SIG-M5 treated with dmso at 0.1 percent for 504 hours (cell line): ENCODE results near the gene KRTAP12-3.
"Not testable (repeated sequence)": the region's sequence is repeated elsewhere in the genome, so short reads cannot be mapped to it uniquely, and the experiment has no call there.

ENCODE experiments used
- DNase-seq: peaks from one replicate; lab custom pipeline; 2025; ENCODE audit not compliant: unreplicated experiment; lab: John Stamatoyannopoulos, UW

The KRTAP12-3 gene

DNA sequence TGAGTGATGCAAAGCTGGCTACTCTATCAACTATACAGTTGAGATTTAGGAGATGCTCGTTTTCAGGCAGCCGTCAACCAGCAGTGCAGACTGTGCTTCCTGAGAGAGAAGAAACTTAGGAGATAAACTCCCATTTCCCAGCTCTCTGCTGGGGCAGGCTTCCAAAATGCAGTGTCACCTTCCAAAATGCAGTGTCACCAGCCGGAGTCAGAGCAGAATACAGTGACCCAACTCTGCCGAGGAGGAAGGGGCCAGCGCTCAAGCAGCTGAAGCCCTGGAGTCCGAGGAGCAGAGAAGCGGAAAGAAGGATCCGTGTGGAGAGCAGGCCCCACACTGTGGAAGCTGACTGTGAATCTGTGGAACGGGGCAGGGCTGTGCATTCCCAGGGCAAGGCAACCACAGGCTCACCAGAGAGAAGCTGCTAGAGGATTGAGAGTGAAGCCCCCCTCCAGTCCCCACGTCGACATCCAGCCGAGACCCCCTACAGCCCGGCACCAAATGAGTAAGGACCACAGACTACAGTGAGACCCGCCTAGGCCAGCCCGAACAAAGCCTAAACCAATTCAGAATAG lies 24.9 kb downstream of the KRTAP12-3 start:
- no peak for DNase-seq

- DNase-seq = no peak
These were observed 26.3 kb downstream of the KRTAP12-3 start for GRCh38 chr21:44684077-44684476.

DNA sequence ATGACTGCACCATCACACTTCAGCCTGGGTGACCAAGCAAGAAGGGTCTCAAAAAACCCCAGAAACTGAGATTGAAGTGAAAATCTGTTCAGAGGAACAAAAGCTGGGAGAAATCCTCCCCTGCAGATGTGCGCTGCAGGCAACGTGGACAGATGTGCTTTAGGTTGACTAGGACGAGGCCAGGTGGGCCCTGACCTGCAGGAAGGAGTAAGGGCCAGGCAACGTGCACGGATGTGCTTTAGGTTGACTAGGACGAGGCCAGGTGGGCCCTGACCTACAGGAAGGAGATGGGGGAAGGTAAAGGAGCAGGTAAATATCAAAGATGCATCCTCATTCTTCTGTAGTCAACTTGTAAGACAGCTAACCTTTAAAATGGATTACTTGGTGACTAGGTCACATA lies 26.8 kb downstream of the KRTAP12-3 start:
- no peak for DNase-seq

DNA sequence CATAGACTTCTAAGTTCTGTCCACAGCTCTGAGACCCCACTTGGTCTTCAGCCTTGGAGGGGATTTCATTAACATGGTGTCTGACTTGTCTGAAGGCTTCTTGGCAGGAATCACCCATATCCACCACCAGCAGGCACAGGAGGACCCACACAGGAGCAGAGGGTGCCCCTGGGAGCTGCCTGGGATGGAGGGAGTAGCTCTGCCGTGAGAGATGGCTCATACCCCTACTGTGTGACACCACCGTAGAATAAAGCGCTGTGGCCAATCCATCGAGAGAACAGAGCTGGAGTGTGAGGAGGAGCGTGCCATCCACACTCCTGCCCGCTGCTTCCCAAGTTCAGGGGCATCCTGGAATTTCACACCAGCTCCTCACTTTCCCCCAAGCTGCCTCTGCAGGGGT lies 27.3 kb downstream of the KRTAP12-3 start:
- DNase-seq = not testable (repeated sequence)

GRCh38 chr21:44686000-44686781 lies 28.5 kb downstream of the KRTAP12-3 start:
- DNase-seq = no peak

GRCh38 chr21:44686843-44687561 lies 29.3 kb downstream of the KRTAP12-3 start:
- DNase-seq = no peak

DNA sequence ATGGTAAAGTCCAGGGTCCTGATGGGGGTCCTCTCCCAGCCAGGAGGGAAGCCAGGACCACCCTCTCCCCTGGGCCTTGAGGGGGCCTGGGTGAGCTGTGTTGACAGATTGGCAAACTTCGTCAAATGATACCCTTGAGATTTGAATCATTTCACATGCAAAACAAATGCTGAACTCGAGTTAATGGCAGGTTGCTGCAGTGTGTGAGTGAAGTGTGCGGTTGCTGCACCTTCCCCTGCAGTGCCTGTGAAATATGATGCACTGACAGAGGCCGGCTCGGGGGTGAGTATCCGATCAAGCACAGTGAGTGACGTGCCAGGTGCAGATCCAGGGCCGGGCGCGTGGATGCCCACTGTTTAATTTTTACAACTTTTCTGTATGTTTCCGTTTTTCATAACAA lies 29.9 kb downstream of the KRTAP12-3 start:
- no peak for DNase-seq

- DNase-seq = not testable (repeated sequence)
These were observed 32.0 kb downstream of the KRTAP12-3 start for GRCh38 chr21:44689740-44690139.

DNA sequence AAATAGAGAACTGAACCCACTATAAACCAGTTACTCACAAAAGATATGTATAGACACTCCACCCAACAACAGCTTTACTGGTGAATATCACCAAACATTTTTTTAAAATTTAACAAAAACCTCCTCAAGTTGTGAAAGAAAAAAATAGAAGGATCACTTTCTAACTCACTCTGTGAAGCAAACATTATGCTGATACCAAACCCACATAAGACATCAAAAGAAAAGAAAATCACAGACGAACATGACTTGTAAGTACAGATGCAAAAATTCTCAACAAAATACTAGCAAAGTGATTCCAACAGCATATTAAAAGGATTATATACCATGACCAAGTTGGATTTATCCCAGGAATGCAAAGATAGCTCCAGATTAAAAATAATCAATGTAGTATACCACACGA lies 34.0 kb downstream of the KRTAP12-3 start:
- DNase-seq = no peak

DNA sequence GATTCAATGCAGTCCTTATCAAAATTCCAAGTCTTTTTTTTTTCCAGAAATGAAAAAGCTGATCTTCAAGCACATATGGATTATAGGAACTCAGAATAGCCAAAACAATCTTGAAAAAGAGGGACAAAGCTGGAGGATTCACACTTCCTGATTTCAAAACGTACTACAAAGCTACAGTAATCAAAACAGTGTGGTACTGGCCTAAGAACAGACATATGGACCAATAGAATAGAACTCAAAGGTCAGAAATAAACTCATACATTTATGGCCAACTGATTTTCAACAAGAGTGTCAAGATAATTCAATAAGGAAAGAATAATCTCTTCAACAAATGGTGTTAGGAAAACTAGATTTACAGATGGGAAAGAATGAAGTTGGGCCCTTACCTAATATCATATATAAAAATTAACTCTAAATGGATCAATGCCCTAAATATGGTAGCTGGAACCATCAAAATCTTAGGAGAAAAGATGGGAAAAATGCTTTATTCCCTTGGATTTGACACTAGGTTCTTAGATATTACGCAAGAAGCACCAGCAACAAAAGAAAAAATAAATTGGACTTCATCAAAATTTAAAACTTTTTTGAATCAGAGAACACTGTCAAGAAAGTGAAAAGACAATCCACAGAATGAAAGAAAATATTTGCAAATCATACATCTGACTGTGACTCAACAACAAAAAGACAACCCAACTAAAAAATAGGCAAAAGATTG lies 35.2 kb downstream of the KRTAP12-3 start:
- DNase-seq = no peak

- no peak for DNase-seq
These were observed 37.0 kb downstream of the KRTAP12-3 start for GRCh38 chr21:44694776-44695175.

GRCh38 chr21:44695184-44695583 lies 37.5 kb downstream of the KRTAP12-3 start:
- DNase-seq = no peak

GRCh38 chr21:44695641-44696040 lies 37.9 kb downstream of the KRTAP12-3 start:
- no peak for DNase-seq

DNA sequence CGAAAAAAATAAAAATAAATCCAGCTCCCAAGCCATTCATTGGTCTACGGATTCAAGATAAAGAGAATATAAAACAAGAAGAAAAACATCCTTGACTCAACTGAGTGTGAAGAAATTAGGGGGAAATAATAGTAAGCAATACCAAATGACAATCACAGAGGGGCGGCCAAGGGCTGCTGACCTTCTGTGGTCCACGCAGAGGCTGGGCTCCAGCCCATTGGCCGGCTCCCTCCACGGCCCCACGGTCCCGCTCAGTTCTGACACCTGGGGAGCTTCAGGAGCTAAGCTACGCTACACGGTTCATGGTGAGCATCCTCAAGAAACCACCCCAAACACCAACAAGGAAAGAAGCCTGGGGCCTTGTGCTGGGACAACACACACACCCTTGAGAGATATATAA lies 38.8 kb downstream of the KRTAP12-3 start:
- DNase-seq = no peak

DNA sequence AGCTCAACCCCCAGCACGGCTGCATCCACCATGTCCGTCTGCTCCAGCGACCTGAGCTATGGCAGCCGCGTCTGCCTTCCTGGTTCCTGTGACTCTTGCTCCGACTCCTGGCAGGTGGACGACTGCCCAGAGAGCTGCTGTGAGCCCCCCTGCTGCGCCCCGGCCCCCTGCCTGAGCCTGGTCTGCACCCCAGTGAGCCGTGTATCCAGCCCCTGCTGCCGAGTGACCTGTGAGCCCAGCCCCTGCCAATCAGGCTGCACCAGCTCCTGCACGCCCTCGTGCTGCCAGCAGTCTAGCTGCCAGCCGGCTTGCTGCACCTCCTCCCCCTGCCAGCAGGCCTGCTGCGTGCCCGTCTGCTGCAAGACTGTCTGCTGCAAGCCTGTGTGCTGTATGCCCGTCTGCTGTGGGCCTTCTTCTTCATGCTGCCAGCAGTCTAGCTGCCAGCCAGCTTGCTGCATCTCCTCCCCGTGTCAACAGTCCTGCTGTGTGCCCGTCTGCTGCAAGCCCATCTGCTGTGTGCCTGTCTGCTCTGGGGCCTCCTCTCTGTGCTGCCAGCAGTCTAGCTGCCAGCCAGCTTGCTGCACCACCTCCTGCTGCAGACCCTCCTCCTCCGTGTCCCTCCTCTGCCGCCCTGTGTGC lies 39.6 kb downstream of the KRTAP12-3 start, which contains the start of gene KRTAP10-12:
TSS of gene KRTAP10-12 (plus strand) at position 1 of the 639 bp plus-strand sequence. CDS start at position 31, 30 bp downstream.
- not testable (repeated sequence) for DNase-seq

- no peak for DNase-seq
These were observed 40.3 kb downstream of the KRTAP12-3 start for GRCh38 chr21:44697811-44698734.

GRCh38 chr21:44699502-44700001 lies 41.8 kb downstream of the KRTAP12-3 start:
- DNase-seq = no peak

DNA sequence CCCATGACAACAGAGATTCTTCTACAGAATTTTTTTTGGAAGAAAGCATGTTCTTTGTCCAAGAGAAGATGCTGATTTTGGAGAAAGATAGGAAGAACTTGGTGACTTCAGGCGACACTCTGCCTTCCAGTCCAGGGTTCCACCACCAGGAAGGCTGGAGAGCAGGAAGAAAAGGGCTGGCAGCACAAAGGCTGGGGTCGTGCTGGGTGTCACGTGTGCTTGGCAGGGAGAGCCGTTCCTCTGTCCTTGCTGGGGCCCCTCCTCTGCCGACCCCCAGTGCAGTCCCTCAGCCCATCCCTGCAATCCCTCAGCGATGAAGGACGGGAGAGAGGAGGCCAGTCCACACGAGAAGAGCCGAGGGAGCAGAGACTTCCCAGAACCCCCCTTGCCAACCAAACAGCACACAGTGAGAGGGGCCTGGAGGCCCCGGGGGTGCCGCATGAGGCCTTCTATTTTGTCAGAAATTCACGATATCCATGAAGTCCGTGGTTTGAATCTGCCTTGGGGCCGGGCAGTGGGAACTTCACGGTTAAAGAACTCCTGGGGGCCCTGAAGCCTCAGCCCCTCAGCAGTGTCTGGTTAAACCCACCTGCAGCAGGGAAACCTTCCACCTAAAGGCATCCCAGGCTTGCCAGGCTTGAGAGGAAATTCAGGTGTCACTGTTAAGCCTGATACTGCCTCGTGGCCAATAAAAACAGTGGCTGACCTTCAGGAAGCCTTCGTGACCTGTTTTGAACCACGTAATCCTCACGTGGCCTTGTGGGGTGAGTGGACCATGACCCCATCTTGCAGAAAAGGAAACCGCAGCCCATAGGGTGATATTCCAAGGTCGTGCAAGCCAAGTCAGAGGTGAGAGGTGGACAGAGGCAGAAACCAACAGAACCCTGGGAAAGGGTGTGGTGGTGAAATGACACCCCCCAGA lies 42.6 kb downstream of the KRTAP12-3 start:
- DNase-seq = no peak

DNA sequence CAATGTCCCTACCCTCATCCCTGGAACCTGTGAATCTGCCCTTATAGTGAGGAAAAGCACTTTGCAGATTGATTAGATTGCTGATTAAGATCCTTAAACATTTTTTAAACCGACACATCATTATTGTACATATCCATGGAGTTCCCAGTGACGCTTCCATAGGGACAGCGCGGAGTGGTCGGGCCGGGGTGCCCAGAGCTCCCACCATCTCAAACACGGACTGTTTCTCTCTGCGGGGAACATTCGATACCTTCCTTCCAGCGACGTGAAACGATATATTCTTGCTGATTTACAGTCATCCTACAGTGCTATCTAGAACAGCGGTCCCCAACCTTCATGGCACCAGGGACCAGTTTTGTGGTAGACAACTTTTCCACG lies 43.3 kb downstream of the KRTAP12-3 start:
- DNase-seq = no peak
